A549 (cell line): Measurements from ENCODE around the gene TBC1D10A. TPM values are rescaled to one million over a fixed set of nuclear protein-coding genes. Genes with fewer than 3 reads are reported as not detected.

ENCODE experiments used
- ATAC-seq, 2 experiments: fragments of 200-7000 bp in 1 of 2; fragments of >200 bp in 1 of 2; cut with Nextera tagmentation in 1 of 2; cut with Tn5 transposase in 1 of 2; 3 replicates each; pipeline versions ENCODE4 v1.8.0 to v1.9.1; 2018 to 2020; ENCODE audit warnings: mild to moderate bottlenecking in 1 of 2, moderate library complexity in 1 of 2
- CTCF ChIA-PET: fragments of 300-600 bp; sonication (Branson Sonifier 250); formaldehyde crosslinking; extraction: SDS; loops from one replicate; lab custom pipeline; 2021; ENCODE audit warnings: antibody characterized with exemption, inconsistent platforms; lab: Yijun Ruan, JAX
- POLR2A ChIA-PET: fragments of 350-600 bp; formaldehyde crosslinking; extraction: SDS; loops from one replicate; lab custom pipeline; 2021; ENCODE audit warnings: antibody characterized with exemption, inconsistent platforms; lab: Yijun Ruan, JAX
- DNase-seq, 2 experiments: peaks; one replicate each; pipeline versions ENCODE4 v3.0.0 to v3.0.0-alpha.2; 2011 to 2016; ENCODE audit warnings: low read depth in 1 of 2, low spot score in 1 of 2
- FAIRE-seq: peaks from 2 replicates; lab custom pipeline; 2011; peaks lifted over from hg19 to GRCh38; lab: Jason Lieb, UNC
- H3K27ac ChIP-seq, 2 experiments: fragments of >200 bp; sonication (Bioruptor Twin); formaldehyde crosslinking; 3 replicates each; pipeline ENCODE4 v1.5.1; 2016 to 2017
- H3K4me1 ChIP-seq: fragments of >200 bp; sonication (Bioruptor Twin); formaldehyde crosslinking; 3 replicates; pipeline ENCODE4 v1.6.1; 2016
- H3K4me2 ChIP-seq: fragments of >200 bp; sonication (Bioruptor Twin); formaldehyde crosslinking; 3 replicates; pipeline ENCODE4 v1.6.1; 2016
- H3K4me3 ChIP-seq: fragments of >200 bp; sonication (Bioruptor Twin); formaldehyde crosslinking; 3 replicates; pipeline ENCODE4 v1.5.1; 2016
- H3K9me3 ChIP-seq: fragments of >200 bp; sonication (Bioruptor Twin); formaldehyde crosslinking; 3 replicates; pipeline ENCODE4 v1.6.1; 2016
- BCL3 ChIP-seq: fragments of >200 bp; sonication (Bioruptor Twin); formaldehyde crosslinking; IDR thresholded peaks from 3 replicates; pipeline ENCODE4 v1.6.1; 2016
- CBX8 ChIP-seq: fragments of 200-600 bp; sonication (generic); IDR thresholded peaks from 2 replicates; pipeline ENCODE4 v1.6.1; 2016
- CHD2 ChIP-seq: fragments of 150-350 bp; IDR thresholded peaks from 2 replicates; pipeline ENCODE4 v1.6.1; 2014; ENCODE audit warnings: low read length; ENCODE audit not compliant: partially characterized antibody
- E2F6 ChIP-seq: IDR thresholded peaks from 2 replicates; pipeline ENCODE4 v1.6.1; 2012; ENCODE audit warnings: low read depth, borderline replicate concordance
- EHF ChIP-seq: fragments of 250-450 bp; sonication (Bioruptor Pico); IDR thresholded peaks from 2 replicates; pipeline ENCODE4 v1.5.0; 2020; ENCODE audit warnings: mild to moderate bottlenecking
- GATA3 ChIP-seq: IDR thresholded peaks from 2 replicates; pipeline ENCODE4 v1.6.1; 2012; ENCODE audit warnings: borderline replicate concordance
- HOXA7 ChIP-seq: fragments of 250-450 bp; sonication (Bioruptor Pico); IDR thresholded peaks from 2 replicates; pipeline ENCODE4 v1.5.0; 2020; ENCODE audit warnings: mild to moderate bottlenecking, moderate library complexity
- HOXB5 ChIP-seq: fragments of 250-450 bp; sonication (Bioruptor Pico); IDR thresholded peaks from 2 replicates; pipeline ENCODE4 v1.5.0; 2020; ENCODE audit warnings: mild to moderate bottlenecking, moderate library complexity
- JUNB ChIP-seq: fragments of >200 bp; sonication (Bioruptor Twin); formaldehyde crosslinking; IDR thresholded peaks from 2 replicates; pipeline ENCODE4 v1.6.1; 2016
- KDM1A ChIP-seq: fragments of 200-600 bp; sonication (generic); IDR thresholded peaks from 2 replicates; pipeline ENCODE4 v1.6.1; 2016; ENCODE audit warnings: low read depth, mild to moderate bottlenecking
- KDM5A ChIP-seq: fragments of 200-600 bp; sonication (generic); IDR thresholded peaks from 2 replicates; pipeline ENCODE4 v1.6.1; 2016; ENCODE audit warnings: antibody characterized with exemption, mild to moderate bottlenecking
- MYC ChIP-seq: IDR thresholded peaks from 2 replicates; pipeline ENCODE4 v1.6.1; 2012; ENCODE audit warnings: mild to moderate bottlenecking, inconsistent platforms, low read length, improper control_type of control experiment, borderline replicate concordance
- NFE2L2 ChIP-seq: fragments of 150-350 bp; conservative IDR thresholded peaks from 2 replicates; pipeline ENCODE4 v1.6.1; 2014; ENCODE audit warnings: low read length
- NR3C1 ChIP-seq: fragments of >200 bp; sonication (Bioruptor Twin); formaldehyde crosslinking; IDR thresholded peaks from 3 replicates; pipeline ENCODE4 v1.6.1; 2017
- PHF8 ChIP-seq: fragments of 200-600 bp; sonication (generic); IDR thresholded peaks from 2 replicates; pipeline ENCODE4 v1.6.1; 2016; ENCODE audit warnings: low read depth, mild to moderate bottlenecking, antibody characterized with exemption, moderate library complexity, borderline replicate concordance
- POLR2A ChIP-seq: IDR thresholded peaks from 2 replicates; pipeline ENCODE4 v1.6.1; 2012; ENCODE audit warnings: mild to moderate bottlenecking, low read length
- POLR2AphosphoS2 ChIP-seq: conservative IDR thresholded peaks from 2 replicates; pipeline ENCODE4 v1.6.1; 2012; ENCODE audit warnings: low read length, improper control_type of control experiment, inconsistent platforms
- RAD21 ChIP-seq, 2 experiments: fragments of >200 bp in 1 of 2; sonication (Bioruptor Twin) in 1 of 2; formaldehyde crosslinking in 1 of 2; IDR thresholded peaks in 1 of 2; conservative IDR thresholded peaks in 1 of 2; 2 replicates in 1 of 2; 3 replicates in 1 of 2; pipeline ENCODE4 v1.6.1; 2012 to 2018; ENCODE audit warnings: inconsistent platforms in 1 of 2
- RCOR1 ChIP-seq: fragments of 150-350 bp; IDR thresholded peaks from 2 replicates; pipeline ENCODE4 v1.6.1; 2014; ENCODE audit warnings: antibody characterized with exemption, low read length, low read depth
- REST ChIP-seq: fragments of 200-600 bp; sonication (generic); IDR thresholded peaks from 2 replicates; pipeline ENCODE4 v1.6.1; 2016; ENCODE audit warnings: antibody characterized with exemption, mild to moderate bottlenecking, moderate library complexity
- SMC3 ChIP-seq: fragments of >200 bp; sonication (Bioruptor Twin); formaldehyde crosslinking; IDR thresholded peaks from 3 replicates; pipeline ENCODE4 v1.6.1; 2018; ENCODE audit warnings: inconsistent platforms
- SREBF2 ChIP-seq: fragments of 450-650 bp; IDR thresholded peaks from 2 replicates; pipeline ENCODE4 v1.6.1; 2014; ENCODE audit warnings: mild to moderate bottlenecking, moderate library complexity
- TP53 ChIP-seq: fragments of 250-450 bp; sonication (Bioruptor Pico); IDR thresholded peaks from 2 replicates; pipeline ENCODE4 v1.5.0; 2021; ENCODE audit warnings: mild to moderate bottlenecking, moderate library complexity
- ZC3H11A ChIP-seq: fragments of 450-650 bp; IDR thresholded peaks from 2 replicates; pipeline ENCODE4 v1.6.1; 2014; ENCODE audit warnings: antibody characterized with exemption, mild to moderate bottlenecking
- ZFP36 ChIP-seq: fragments of 450-650 bp; IDR thresholded peaks from 2 replicates; pipeline ENCODE4 v1.6.1; 2014; ENCODE audit warnings: borderline replicate concordance; ENCODE audit not compliant: partially characterized antibody
- ZSCAN20 ChIP-seq: fragments of 250-450 bp; sonication (Bioruptor Pico); IDR thresholded peaks from 2 replicates; pipeline ENCODE4 v1.8.0; 2022; ENCODE audit warnings: mild to moderate bottlenecking, moderate library complexity
- WGBS: methylation state at CpG from one replicate; pipeline ENCODE4 v1.1.6; 2017; ENCODE audit errors: missing lambda C conversion rate; 5-methylcytosine and 5-hydroxymethylcytosine counted together
- polyA plus RNA-seq, 4 experiments: library from polyadenylated mRNA; depleted of rRNA in 3 of 4; stranded (reverse); fragments of >200 nt; fragmentation: RNase III in 1 of 4; extraction: RNeasy Plus Mini Kit Qiagen cat#74134 plus additional on column Dnase treatment in 1 of 4; gene quantifications; 2 replicates in 3 of 4; 3 replicates in 1 of 4; pipeline ENCODE4 v1.2.3, GENCODE V29; 2011 to 2017
- TF ChIP-seq, protein P1 (sequence below): IDR thresholded peaks from 2 replicates; pipeline ENCODE4 v1.6.1; 2012
- TF ChIP-seq, protein P2 (sequence below): IDR thresholded peaks from 2 replicates; pipeline ENCODE4 v1.6.1; 2012

TBC1D10A gene
- polyA plus RNA-seq, 2 of the 4 experiments (the other 2 are of a cell fraction) = 5.8 to 6.8 TPM

DNA sequence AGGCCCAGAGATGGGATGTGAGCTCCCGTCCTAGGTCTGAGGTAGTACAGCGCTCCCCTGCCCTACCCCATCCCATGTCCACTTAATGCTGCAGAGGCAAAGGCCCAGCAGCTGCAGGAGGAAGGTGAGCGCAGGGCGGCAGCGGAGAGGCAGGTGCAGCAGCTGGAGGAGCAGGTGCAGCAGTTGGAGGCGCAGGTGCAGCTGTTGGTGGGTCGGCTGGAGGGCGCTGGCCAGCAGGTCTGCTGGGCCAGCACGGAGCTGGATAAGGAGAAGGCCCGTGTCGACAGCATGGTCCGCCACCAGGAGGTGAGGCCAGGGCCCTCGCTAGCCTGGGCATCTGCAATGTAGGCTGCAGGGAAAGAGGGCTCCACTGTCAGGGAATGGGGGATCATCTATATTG is 45.2 kb upstream of the TBC1D10A start:
- ATAC-seq (peak in 1 of 2 experiments; percentile 8; a peak in 1 of 6 replicates), DNase-seq (no peak), FAIRE-seq (no peak)
- Histone ChIP-seq H3K27ac (no peak overlapping the region), H3K9me3 (no peaks in the 10 kb centered on the region), H3K4me1 (no peaks in the 10 kb centered on the region), H3K4me3 (no peak overlapping the region), H3K4me2 (no peak overlapping the region)
- TF ChIP-seq, protein P1, sequence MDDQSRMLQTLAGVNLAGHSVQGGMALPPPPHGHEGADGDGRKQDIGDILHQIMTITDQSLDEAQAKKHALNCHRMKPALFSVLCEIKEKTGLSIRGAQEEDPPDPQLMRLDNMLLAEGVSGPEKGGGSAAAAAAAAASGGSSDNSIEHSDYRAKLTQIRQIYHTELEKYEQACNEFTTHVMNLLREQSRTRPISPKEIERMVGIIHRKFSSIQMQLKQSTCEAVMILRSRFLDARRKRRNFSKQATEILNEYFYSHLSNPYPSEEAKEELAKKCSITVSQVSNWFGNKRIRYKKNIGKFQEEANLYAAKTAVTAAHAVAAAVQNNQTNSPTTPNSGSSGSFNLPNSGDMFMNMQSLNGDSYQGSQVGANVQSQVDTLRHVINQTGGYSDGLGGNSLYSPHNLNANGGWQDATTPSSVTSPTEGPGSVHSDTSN = no peak
- TF ChIP-seq ZSCAN20 (CRISPR knock-in tag) (no peak), POLR2AphosphoS2 (no peak), GATA3 (no peak), HOXA7 (no peak), E2F6 (no peak), NR3C1 (no peak)
- ChIA-PET CTCF (interaction anchor here (1.2 kb wide), 1 partner anchor 16 kb away, joined by 3 read pairs; the partner anchor contains the start of gene RNF215), POLR2A (no interaction called here)
- WGBS = 90% methylated on average over 13 of the region's 13 CpGs

- ChIA-PET POLR2A (no interaction called here), CTCF (interaction anchor here (0.7 kb wide), 1 partner anchor 13 kb away, joined by 3 read pairs; no protein-coding TSS in a partner anchor)
- TF ChIP-seq ZC3H11A (no peak), ZSCAN20 (CRISPR knock-in tag) (no peak), BCL3 (no peak), PHF8 (no peak), NFE2L2 (no peak), ZFP36 (no peak), KDM5A (no peak), POLR2A (no peak), KDM1A (no peak), CBX8 (no peak), RAD21 (conservative IDR thresholded peaks at IDR 0.05 in 1 of 2, IDR thresholded peaks at IDR 0.05 in 1 of 2) (no peak), SREBF2 (no peak), MYC (no peak)
- WGBS = 100% methylated on average over 2 of the region's 9 CpGs
- Histone ChIP-seq H3K4me2 (no peak overlapping the region), H3K4me1 (no peaks in the 10 kb centered on the region), H3K27ac (no peak overlapping the region), H3K9me3 (no peaks in the 10 kb centered on the region), H3K4me3 (no peak overlapping the region)
- DNase-seq (no peak), FAIRE-seq (no peak), ATAC-seq (no peak)
Measured at GRCh38 chr22:30371321-30371720, 44.6 kb upstream of the TBC1D10A start.

DNA sequence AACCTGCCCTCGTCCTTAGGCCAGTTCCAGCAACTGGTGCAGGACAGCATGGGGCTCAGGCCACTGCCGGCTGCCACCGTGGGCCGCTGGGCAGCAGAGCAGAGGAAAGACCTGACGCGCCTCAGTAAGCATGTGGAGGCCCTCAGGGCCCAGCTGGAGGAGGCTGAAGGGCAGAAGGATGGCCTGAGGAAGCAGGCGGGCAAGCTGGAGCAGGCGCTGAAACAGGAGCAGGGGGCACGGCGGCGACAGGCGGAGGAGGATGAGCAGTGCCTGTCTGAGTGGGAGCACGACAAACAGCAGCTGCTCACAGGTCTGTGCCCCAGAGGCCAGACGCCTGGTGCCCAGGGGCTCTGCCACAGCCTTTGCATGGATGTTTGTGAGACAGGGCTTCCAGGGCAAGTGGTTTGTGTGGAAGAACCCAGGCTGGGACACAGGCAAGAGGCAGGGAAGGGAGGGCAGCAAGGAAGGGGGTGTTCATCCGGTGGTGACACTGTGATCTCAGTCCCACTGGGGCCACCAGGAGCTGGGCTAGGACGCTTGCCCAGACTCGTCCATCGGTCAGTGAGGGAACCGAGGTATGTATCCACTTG is 44.0 kb upstream of the TBC1D10A start:
- no peak overlapping the region for H3K4me2 ChIP-seq
- no peak overlapping the region for H3K27ac ChIP-seq
- ChIA-PET CTCF (interaction anchor here (0.7 kb wide), 1 partner anchor 13 kb away, joined by 3 read pairs; no protein-coding TSS in a partner anchor), POLR2A (no interaction called here)
- H3K9me3 ChIP-seq = no peaks in the 10 kb centered on the region
- H3K4me3 ChIP-seq = no peak overlapping the region
- H3K4me1 ChIP-seq = no peaks in the 10 kb centered on the region
- FAIRE-seq (no peak), DNase-seq (no peak), ATAC-seq (peak in 1 of 2 experiments; percentile 5; a peak in 2 of 6 replicates)
- WGBS = 96% methylated on average over 16 of the region's 19 CpGs
- TF ChIP-seq KDM5A = no peak
- TF ChIP-seq SMC3 = no peak
- no peak for TF ChIP-seq JUNB
- no peak for TF ChIP-seq E2F6
- TF ChIP-seq CHD2 = no peak
- TF ChIP-seq RCOR1 = no peak
- no peak for TF ChIP-seq TP53 (CRISPR knock-in tag)
- TF ChIP-seq REST = no peak
- TF ChIP-seq GATA3 = no peak
- TF ChIP-seq, protein P2, sequence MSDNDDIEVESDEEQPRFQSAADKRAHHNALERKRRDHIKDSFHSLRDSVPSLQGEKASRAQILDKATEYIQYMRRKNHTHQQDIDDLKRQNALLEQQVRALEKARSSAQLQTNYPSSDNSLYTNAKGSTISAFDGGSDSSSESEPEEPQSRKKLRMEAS = no peak
- no peak for TF ChIP-seq HOXB5
- no peak for TF ChIP-seq EHF (CRISPR knock-in tag)
